Pulmonary artery endothelial cell (primary cell): ENCODE results near the gene FAM177B. TPM values are rescaled to one million over a fixed set of nuclear protein-coding genes. Genes with fewer than 3 reads are reported as not detected.

Experiments used
- DNase-seq: peaks from one replicate; pipeline ENCODE4 v3.0.0-alpha.2; 2011; ENCODE audit warnings: low read depth, low spot score
- total RNA-seq: library from RNA; depleted of rRNA; stranded (reverse); fragments of >200 nt; gene quantifications from 2 replicates; pipeline ENCODE4 v1.2.3, GENCODE V29; 2014

Gene FAM177B
- total RNA-seq, result not detected in 2 replicates

DNA sequence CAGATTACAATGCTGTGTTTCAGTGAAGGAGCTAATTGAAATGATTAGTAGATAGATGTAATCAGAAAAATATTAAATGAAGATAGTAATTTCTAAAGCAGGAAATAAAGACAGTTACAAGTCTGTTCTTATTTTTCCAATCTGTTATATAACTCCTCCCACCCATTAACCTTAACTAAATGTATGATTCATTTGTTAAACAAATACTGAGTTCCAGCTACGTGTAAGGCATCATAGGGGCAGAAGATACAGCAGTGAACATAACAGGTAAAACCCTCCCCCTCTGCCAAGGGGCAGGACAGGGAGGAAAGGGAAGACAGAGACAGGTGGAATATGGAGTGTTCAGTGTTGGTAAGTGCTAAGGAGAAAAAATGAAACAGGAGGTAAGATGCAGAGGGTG lies at the start of gene FAM177B:
TSS of gene FAM177B (plus strand) at position 231 of the 400 bp plus-strand sequence. CDS start 9,344 bp downstream, outside the sequence.
- DNase-seq, result no peak

DNA sequence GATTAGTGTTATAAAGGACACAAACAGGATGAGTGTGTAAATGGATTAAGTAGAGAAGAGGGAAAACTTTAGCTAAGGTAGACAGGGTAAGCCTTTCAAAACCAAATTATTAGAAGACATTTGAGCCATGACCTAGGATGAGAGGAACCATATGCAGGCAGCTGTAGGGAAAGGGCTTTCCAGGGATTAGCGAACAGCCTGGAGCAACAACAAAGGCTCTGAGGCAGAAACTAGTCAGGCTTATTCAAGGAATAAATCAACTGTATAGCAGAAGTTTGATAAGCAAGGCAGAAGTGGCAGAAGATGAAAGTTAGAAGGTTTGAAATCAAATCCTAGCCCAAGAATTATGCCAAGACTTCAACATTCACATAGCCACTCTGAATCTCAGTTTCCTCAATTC lies 46.0 kb upstream of the FAM177B start:
- no peak for DNase-seq

DNA sequence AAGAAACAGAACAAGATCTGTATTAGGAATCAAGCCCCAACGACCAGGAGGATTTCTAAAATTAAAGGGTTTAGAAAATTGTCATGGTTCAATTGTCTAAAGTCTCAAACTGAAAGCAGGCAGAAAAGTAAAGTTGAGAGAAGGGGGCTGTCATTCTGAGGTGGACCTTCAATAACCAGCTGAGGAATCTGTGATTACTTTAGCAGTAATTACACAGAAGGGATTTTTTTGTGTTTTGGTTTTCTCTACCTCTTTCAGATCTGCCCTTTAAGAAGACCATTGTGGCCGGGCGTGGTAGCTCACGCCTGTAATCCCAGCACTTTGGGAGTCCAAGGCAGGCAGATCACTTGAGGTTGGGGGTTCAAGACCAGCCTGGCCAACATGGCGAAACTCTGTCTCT lies 42.1 kb upstream of the FAM177B start:
- DNase-seq, result no peak

DNA sequence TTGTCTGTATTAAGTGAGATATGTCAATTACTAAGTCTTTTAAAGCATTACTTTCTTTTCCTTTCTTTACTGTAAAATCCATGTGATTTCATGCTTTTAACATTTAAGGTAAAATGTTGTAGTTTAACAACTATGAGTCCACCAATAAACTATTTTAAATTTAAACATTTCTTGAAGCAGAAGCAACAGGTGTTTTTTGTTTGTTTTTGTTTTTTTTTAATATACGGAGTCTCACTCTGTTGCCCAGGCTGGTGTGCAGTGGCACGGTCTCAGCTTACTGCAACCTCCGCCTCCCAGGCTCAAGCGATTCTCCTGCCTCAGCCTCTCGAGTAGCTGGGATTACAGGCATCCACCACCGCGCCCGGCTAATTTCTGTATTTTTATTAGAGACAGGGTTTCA lies 40.3 kb upstream of the FAM177B start:
- no peak for DNase-seq

DNA sequence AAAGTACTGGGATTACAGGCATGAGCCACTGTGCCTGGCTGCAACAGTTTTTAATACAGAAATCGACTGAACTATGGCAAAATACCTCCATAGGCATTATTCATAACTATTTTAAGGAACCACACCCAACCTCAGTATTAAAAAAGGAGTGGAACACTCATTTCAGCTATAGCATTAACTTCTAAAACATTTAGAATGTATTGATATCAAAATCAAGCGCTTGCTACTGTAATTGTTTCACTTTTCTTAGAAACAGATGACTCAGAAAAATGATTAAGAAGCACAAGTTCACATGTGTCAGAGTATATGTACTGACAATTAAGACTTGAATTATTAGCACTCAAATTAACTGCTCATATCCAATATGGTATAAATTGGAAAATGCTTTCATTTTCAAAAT lies 39.8 kb upstream of the FAM177B start:
- DNase-seq, result no peak

DNA sequence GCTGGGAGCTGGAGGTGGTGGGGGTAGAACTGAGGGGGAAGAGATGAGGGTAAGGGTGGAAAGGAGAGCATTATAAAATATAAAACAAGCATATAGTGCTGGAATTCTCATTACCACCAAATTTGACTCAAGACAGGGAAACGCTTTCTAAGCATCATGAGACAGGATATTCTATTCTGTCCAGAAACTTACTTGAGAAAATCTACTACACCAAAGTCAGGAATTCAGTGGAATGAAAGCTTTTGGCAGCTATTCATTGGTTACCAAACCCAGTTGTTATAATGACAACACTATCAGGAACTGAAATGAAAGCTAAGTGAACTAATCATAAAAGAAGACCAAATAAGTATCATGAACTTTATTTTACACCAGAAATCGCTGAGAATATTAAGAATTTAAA lies 39.2 kb upstream of the FAM177B start:
- no peak for DNase-seq

DNA sequence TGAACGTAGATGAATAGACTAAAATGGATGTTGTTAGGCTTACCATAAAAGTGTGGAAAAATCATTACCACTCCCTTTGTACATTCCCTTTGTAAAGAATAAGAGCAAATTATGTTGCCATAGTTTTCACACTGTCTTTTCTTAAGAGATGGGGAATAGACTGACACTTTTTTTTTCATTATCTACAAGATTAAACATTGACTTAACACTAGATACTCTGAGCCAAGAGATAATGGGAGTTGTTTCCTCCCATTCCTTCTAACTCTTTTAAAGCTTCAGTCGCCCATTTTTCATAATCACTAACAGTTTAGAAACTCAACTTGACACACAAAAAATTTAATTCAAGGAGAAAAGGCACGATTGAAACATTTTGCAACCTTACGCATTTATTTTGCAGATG lies 34.8 kb upstream of the FAM177B start:
- DNase-seq, result no peak

DNA sequence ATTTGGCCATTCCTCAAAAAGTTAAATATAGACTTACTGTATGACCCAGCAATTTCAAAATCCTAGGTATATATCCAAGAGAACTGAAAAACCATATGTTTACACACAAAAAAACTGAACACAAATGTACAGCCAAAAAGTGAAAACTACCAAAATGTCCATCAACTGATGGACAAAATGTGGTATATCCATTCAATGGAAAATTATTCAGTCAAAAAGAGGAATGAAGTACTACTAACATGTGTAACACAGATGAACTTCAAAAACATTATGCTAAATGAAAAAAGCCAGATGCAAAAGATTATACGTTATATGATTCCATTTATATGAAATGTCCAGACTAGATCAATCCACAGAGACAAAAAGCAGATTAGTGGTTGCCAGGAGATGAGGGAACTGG lies 32.7 kb upstream of the FAM177B start:
- DNase-seq, result no peak

DNA sequence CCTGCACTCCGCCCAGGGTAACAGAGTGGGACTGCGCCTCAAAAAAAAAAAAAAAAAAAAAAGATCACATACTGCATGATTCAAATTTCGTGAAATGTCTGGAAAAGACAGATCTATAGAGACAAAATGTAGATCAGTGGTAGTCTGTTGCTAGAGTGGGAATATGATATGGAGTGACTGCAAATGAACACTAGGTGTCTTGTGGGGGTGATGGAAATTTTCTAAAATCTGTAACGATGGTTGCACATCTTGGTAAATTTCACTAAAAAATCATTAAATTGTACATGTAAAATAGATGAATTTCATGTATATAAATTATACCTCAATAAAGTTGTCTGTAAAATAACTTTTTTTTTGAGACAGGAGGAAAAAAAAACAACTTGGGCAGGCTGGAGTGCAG lies 30.2 kb upstream of the FAM177B start:
- DNase-seq, result no peak

DNA sequence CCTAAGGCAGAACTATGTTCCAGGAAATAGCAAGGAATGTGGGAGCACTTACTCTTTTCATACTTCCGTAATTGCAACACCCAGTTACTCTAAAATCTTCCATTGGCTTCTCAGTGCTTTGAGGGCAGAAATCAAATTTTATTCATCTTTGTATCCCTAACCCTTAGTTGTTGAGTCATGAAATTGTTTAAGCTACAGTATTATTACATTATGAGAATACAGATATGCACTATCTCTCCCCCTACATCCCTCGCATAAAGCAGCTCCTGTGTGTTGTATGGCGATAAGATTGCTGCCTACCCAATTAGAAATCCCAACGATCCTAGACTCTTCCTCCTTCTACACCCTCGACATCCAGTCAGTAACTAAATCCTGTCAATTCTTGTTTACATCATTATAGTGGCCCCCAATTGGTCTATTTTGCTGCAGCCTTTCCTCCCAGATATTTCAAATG lies 27.3 kb upstream of the FAM177B start:
- DNase-seq, result no peak

DNA sequence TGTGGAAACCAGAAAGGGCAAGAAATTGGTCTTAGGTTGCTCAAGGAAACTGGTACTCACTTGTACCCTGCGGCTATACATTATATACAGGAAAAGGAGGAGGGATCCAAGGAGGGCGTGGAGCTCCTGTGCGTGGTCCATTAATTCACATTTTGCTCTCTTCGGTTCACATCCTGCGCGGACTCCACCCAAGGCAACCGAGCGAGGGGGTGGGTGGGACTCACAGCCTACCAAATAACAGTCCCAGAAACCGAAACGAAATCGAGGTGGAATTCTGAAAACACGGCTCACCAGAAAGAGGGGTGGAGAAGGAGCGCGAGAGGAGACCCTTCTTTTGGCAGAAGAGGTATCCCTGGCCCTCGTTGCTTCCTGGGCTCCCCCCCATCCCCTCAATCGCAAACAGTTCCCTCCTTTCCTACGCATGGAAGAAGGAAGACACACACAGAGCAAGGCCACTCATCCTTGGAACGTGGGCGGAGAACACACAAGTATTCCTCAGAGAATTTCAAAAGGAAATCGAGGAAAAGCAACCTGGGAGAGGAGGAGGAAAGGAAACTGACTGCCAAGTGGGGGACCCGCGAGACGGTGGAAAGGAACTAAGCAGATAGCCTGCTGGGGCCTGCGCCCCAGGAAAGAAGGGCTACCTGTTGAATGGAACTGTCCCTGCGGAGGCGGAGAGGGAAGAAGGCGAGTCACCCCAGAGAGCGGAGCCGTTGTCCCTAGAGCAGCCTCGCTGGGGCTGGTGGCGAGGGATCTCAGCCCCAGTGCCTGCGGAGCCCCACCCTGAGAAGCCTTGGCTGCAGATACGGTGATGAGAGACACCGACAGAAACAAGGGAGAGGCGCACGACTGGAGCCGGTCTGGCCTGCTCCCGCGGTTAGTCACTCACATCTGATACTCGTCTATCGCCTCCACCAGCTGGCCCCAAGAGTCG lies 25.4 kb upstream of the FAM177B start:
- DNase-seq, result no peak

DNA sequence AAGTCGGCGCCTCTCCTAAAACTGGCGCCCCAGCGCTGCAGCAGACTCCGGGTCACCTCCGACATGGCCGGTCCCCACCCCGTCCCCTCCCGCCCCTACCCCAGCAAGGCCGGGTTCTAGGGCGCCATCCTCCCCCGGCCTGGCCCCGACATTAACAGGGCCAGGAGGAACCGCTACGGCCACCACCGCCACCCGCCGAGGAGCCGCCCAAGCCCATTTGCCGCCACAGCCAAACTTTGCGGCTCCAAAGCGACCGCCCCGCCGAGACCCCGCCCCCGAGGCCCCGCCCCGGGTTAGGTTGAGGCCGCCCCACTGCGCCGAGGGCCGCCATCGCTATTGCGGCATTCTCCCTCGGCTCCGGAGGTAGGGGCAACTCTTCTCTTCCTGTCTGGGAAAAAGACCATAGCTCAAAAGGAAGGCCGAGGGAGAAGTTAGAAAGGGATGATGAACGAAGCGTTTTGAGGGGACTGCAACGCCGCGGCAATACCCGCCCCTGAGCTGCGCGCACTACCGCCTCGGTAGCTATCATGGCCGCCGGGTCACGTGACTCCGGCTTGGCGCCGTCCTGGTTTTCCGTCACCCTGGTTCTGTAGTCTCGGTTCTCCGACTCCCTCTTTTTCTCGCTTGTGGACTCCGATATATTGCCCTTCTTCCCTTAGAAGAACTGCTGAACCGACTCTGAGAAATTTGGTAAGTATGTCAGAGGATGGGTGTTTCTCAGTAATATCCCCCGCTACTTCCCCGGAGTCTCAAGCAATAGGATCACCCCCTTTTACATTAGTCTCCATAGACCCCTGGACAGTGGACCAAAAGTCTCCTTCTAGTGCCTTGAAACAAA lies 24.5 kb upstream of the FAM177B start, which contains the start of the genes AIDA and BROX:
TSS of gene AIDA (minus strand) at position 239 of the 838 bp plus-strand sequence. CDS start at position 65, 174 bp downstream.
TSS of gene BROX (plus strand) at position 312 of the 838 bp plus-strand sequence. CDS start 3,136 bp downstream, outside the sequence.
- DNase-seq, result peak; percentile 29

DNA sequence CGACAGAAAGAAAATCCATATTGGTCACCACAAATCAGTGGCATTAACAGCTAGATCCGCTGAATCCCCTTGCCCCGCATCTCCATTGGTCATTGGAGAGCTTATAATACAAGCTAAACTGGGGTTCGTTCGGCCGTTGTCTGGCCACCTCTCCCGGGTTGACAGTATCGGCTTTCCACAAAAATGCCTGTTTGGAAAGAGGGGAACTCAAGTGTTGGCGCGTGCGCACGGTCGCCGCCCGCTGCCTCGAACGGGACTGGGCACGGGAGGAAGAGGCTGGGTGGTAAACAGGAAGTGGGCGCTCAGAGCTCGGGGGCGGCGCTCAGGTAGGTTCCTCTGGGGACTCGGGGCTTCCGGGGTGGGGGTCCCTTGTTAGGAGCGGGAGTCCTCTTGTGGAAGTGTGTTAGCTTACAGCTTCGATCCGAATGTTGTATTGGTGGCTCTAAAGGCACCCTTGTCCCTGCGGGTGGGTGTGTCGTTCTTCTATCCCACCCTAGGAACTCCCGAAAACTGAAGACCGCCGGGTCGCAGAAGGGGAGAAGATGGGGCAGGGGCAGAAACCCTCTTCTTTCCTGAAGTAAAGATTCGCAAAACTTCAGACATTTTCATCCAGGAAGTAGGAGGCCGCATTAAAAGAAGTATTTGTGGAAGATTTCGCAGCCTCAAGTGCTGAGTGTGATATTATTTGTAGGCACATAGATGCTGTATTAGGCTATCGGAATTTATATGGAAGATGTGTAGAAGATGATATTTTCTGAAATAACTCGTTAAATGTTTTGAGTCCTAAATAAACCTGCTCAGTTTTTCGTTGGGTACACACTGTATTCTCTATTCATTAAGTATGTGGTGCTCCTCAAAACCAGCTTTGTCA lies 23.7 kb upstream of the FAM177B start:
- peak; percentile 88 for DNase-seq

DNA sequence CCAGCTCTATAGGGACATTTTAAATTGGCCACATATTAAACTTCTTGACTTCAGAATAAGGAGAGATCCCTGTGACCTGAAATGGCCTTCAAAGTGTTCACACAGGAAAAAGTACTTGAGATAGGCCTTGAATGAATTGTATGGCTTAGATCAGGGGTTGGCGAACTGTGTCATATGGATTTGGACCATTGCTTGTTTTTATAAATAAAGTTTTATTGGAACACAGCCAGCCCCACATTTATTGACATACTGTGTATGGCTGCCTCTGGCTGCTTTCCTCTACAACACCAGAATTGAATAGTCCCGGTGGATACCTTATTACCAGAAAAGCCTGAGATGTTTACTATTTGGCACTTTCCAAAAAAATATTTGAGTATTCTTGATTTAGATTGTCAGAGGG lies 20.6 kb upstream of the FAM177B start:
- no peak for DNase-seq

DNA sequence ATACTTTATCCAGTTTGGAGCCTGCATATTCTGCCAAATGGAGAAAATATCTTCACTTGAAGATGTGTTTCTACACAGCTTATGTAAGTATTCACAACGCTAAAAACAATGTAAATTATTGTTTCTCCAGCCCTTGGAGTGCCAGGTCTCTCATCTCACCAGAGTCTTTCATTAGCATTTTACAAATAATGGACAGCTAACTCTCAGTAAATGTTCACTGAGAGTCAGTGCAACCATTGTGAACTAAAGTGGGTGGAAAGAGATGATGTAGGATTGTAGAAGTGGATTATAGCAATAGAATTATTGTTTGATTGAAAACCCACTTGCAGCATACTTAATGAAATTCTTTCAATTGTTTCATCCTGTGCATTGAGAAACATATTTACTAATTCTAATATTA lies 8.3 kb upstream of the FAM177B start:
- DNase-seq, result no peak

DNA sequence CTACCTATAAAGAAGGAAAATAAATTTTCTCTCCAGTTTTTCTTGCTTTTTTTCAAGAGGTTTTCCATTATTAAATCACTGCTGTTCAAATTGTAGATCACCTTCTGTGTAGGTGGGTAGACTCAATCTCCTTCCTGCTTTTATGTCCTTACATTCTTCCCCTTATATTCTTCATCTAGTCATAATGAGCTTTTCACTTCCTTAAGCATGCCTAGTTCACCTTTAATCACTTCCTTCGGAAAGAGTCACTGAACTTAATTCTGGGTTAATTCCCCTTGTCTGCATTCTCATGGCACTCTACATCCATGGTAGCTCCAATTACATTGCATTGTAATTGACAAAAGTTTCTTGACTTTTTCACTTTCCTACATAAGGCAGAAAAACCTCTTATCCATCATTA lies 6.1 kb upstream of the FAM177B start:
- DNase-seq, result no peak

DNA sequence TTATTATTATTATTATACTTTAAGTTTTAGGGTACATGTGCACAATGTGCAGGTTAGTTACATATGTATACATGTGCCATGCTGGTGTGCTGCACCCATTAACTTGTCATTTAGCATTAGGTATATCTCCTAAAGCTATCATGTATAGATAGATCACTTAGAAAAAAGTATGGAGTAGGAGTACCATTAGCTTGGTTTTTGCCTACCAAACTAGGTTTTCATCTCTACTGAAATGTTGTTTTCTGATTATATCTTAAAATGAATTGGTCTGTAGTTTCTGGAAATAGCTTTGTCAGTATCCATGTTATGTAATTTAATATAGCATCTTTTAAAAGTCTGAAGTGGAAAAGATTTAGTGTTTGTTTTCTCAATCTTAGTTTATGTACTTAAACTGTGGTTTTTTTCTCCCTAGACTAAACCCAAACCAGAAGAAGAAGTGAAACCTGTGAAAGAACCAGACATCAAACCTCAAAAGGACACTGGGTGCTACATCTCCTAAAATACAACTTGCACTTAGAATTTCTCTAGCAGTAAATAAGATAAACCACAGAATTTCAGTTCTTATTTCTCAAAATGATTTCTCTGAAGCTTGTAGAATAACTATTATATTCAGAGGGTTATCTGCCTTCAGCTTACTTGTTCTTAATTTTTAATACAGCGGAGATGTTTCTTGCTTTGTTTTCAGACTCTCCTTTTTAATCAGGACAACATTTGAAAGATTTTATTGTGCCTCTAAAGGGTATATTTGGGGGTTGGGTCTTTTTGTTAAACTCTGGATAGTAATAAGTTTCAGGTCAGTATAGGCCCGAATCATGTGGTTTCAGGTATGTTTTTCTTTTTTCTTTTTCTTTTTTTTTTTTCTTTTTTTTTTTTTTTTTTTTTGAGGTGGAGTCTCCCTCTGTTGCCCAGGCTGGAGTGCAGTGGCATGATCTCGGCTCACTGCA lies 4.5 kb upstream of the FAM177B start:
- DNase-seq, result no peak

DNA sequence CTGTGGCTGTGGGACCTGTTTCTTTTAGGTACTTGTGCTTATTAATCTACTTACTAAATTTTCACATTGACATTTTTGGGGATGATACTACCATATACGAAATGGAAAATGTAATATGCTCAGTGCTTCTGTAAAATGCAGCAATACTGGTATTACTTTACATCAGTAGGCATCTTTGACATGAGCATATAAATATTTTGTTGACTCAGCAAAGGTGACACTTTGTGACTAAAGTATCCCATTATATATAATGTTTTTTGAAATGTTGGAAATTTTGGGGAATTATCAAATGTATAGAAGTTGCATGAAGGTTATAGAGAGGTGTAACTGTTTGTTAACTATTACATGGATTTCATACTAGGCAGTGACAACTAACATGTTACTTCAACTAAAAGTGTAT lies 2.3 kb upstream of the FAM177B start:
- no peak for DNase-seq

DNA sequence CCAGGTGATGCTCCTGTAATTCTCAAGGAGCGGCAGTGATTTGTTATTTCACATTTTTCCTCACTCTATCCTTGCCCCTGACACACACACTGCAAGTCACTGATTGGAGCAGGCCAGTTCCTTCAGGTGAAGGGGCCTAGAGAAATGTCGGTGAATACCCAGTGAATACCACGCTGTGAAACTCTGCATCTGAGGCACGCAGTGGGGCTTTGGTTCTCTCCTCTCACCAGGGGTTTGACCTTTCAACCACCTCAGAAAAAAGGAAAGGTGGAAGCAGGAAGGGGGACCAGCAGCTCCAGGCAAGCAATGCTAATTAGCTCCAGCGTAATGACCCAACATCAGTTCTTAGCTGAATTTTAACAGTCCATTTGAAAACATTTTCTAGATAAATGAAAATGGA lies 532 bp upstream of the FAM177B start:
- no peak for DNase-seq

DNA sequence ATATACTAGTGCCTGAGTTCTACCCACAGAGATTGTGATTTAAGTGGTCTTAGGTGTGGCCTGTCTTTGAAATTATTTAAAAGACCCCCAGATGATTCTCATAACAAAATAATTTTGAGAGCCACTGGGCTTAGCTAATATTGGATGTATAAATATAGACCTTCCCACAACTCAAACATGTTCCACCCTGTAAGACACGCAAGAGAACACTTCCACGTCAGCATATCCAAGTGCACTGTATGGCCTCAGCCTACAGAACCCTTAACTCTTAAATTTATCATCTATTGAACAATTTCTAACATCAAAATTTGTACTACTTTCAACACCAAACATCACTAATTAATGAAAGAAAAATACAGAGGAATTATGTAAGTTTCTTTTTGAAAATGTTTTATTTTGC lies 2.5 kb downstream of the FAM177B start:
- no peak for DNase-seq
